Left renal pelvis (tissue), 4 donors: ENCODE data around the gene NDC80. TPM values are rescaled to one million over a fixed set of nuclear protein-coding genes. Genes with fewer than 3 reads are reported as not detected.
"Not testable (repeated sequence)": the region's sequence is repeated elsewhere in the genome, so short reads cannot be mapped to it uniquely, and the experiment has no call there.

ENCODE experiments used
- DNase-seq, 4 donors: peaks; one replicate each; pipeline ENCODE4 v3.0.0-alpha.2; 2013; ENCODE audit warnings: low read depth in 4 of 4, low spot score in 3 of 4
- polyA plus RNA-seq, 4 donors: library from polyadenylated mRNA; unstranded; fragments of 120-200 nt; gene quantifications; one replicate each; pipeline ENCODE4 v1.2.1, GENCODE V29; 2013; ENCODE audit not compliant: insufficient read length in 4 of 4

Gene NDC80
- polyA plus RNA-seq, 4 donors: 24.9 to 28.6 (median 27.3) TPM

- DNase-seq: no peak
Observed at GRCh38 chr18:2617401-2617998, 46.1 kb downstream of the NDC80 start.

DNA sequence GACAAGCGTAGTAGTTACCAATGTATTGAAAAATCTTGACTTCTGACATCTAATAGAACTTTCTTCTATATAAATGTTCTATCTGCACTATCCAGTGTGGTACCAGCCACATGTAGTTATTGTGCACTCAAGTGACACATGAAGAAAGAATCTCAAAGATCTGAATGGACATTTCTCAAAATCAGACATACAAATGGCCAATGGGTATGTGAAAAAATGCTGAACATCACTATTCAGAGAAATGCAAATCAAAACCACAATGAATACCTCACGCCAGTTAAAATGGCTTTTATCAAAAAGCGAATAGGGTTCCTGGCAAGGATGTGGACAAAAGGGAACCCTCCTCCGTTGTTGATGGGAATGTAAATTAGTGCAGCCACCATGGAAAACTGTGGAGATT is 46.7 kb downstream of the NDC80 start:
- no peak for DNase-seq

GRCh38 chr18:2625217-2625616 is 53.9 kb downstream of the NDC80 start:
- DNase-seq: no peak

- DNase-seq: no peak
Observed at GRCh38 chr18:2627821-2628276, 56.5 kb downstream of the NDC80 start.

GRCh38 chr18:2629003-2629402 is 57.6 kb downstream of the NDC80 start:
- DNase-seq: no peak

DNA sequence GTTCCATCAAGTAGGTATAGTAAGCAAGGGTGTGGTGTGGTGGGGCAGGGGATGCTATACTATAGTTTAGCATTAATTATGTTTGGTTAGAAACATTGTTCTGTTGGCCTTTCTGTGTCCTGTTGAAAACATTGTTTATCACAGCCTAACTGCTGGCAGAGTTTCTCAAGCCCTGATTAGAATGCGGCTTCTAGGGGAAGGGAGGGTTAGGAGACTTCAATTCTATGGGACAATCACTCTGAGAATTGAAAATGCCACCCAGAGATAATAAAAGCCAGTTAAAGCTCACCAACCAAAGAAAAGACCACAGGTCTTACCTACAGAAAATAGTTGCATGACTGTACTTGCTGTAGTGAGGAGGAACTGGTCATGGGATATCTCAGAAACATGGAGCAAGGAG is 64.2 kb downstream of the NDC80 start:
- no peak for DNase-seq

GRCh38 chr18:2636126-2636631 is 64.8 kb downstream of the NDC80 start:
- DNase-seq: peak in 1 of 4 donors; percentile 8

DNA sequence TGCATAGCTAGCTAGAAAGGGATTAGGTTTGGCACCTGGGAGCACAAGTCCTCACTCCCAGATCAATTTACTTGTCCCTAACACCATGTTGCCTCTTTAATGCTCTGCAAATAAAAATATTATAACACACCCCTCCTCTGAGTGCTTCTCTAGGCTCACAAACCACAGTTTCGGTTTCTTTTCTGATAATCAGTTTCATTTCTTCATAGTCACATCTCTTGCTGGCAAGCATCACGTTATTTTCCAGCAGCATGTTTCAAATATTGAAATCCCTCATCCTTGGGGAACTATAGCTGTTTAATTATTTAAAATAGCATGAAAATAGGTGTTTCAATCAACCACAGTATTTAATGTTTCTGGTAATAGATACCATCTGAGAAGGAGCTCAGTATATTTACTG is 70.3 kb downstream of the NDC80 start:
- DNase-seq: no peak

- no peak for DNase-seq
Observed at GRCh38 chr18:2642771-2643170, 71.4 kb downstream of the NDC80 start.

- DNase-seq: no peak
Observed at GRCh38 chr18:2644535-2644934, 73.2 kb downstream of the NDC80 start.

DNA sequence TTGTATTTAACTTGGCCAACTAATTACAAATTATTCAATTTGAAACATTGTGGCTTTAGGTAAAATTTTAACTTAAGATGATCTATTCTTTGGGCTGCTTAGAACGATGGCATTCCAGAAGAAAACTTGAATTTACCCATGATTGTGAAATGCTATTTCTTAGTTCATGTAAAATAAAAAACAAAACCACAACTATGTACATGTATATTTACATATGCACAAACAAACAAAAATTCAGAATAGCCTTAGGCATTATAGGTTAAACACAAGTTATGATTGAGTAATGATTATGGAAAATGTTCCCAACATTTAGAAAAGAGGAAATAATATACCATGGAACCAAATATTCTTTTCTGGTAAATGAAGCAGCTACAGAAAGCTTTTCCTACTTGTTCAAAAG is 80.6 kb downstream of the NDC80 start:
- no peak for DNase-seq

GRCh38 chr18:2653467-2653866 is 82.1 kb downstream of the NDC80 start:
- no peak for DNase-seq

DNA sequence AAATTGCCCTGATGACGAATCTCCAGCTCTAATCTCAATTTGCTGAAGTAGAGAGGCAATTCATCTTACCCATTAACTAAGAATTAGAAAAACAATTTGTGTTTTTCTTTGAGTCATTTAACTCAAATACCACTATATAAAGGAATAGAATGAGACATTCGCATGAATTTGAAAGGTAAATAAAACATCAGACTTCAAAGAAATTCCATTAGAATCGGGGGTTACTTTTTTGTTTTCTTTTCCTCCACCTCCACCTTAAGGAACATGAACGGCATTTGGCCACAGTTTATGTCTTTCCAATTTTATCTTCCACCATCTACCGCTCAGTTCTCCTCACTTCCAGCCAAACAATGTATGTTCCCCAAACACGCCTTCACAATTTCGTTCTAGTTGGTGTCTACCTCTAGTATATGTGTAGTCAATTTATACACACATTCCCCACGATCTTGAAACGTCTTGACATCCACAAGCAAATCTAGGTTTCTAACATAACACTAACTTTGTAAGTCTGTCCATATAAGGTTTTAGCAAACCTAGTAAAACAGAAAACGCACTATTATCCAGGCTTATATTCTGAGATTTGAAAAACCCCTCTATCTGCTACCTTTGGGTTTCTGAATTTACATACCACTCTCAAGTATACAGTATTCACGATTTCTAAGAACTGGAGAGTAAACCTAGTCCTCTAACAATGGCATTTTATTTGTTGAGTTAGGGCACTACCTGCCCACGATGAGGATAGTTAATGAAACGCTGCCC is 83.0 kb downstream of the NDC80 start:
- DNase-seq: peak in 1 of 4 donors; percentile 51

- DNase-seq: peak in 1 of 4 donors; percentile 26
Observed at GRCh38 chr18:2654928-2655177, 83.5 kb downstream of the NDC80 start.

DNA sequence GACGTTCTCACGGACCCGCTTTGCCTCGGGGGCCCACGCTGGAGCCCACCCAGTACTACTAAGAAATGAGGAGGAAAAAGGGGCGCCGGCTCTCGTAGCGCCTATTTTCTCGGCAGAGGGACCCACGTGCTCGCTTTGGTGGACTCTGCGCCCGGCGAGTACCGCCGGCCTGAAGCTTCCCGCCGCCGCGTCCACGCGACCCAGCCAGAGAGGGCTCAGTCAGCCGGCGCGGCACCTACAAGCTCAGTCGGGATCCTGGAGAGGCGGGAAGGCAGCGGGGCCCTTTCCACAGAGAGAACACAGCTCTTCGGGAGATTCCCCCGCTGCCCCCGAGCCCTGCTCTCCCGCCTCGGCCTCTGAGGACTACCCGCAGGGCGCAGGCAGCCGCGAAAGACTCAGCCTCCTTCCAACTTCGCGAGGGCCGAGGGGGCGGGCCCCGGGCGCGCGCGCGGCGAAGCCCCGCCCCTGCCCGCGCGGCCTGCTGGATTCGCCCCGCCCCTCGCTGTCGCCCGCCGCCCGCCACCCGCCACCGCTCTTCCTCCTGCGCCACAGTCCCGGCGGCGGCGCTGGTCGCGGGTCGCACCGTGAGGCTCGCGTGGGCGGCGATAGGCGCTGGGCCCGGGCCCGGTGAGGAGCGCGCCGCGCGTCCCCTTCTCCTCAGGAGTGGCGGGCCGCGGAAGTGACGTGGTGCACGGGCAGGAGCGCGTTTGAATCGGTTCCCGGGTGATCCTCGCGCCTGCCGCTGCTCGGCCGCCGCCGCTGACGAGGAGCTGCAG is 84.0 kb downstream of the NDC80 start, which contains the start of gene SMCHD1:
TSS of gene SMCHD1 (plus strand) at position 549 of the 776 bp plus-strand sequence. CDS start 350 bp downstream, outside the sequence.
- DNase-seq: peak; percentile 55 to 71 (median 66)

DNA sequence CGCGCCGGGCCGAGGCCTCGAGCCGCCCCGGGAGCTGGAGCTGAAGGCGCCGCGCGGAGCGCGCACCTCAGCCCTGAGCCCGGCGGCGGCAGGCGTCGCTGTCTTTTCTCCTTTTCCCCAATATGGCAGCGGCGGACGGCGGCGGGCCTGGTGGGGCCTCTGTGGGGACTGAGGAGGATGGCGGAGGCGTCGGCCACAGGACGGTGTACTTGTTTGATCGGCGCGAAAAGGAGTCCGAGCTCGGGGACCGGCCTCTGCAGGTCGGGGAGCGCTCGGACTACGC is 84.5 kb downstream of the NDC80 start:
- peak in 1 of 4 donors; percentile 25 for DNase-seq

GRCh38 chr18:2656237-2656980 is 85.1 kb downstream of the NDC80 start:
- peak; percentile 25 to 42 (median 32) for DNase-seq

- DNase-seq: peak in 1 of 4 donors; percentile 5
Observed at GRCh38 chr18:2656981-2657512, 85.7 kb downstream of the NDC80 start.

DNA sequence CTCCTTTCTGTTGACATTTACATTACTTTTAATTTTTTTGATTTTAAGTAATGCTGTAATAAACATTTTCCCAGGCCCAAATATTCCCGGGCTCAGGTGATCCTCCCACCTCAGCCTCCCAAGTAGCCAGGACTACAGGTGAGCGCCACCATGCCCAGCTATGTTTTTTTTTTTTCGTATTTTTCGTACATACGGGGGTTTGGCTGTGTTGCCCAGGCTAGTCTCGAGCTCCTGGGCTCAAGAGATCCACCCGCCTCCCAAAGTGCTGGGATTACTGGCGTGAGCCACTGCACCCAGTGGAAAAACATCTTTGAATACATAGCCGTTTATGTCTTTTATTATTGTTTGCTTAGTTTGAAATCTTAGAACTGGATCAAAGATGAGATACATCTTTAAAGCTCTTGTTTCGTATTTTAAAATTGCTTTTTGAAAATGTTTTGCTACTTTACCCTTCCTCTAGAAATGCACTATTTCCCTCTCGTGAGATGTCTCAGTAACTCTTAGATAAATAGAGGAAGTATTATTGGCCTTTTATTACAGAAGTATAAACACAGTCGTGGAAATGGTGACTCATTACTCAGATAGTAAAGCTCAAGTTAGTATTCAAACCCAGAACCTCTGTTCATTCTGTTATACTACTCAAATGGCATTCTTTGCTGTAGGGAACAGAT is 86.6 kb downstream of the NDC80 start:
- DNase-seq: no peak

- not testable (repeated sequence) for DNase-seq
Observed at GRCh38 chr18:2660849-2661248, 89.5 kb downstream of the NDC80 start.
